ENCODE results near the gene RAB40C. TPM values are rescaled to one million over a fixed set of nuclear protein-coding genes. Genes with fewer than 3 reads are reported as not detected.

The RAB40C gene
- total and polyA plus RNA-seq, 12 donors, result 9.1 to 32.0 (median 12.3) TPM

- peaks cover 0 to 48% (median 12%) of the 10 kb centered on the region in 9 donors for H3K36me3 ChIP-seq
- ATAC-seq (no peak), DNase-seq (no peak)
- no peaks in the 10 kb centered on the region for H3K9me3 ChIP-seq
- no peak overlapping the region for H3K27ac ChIP-seq
- intact Hi-C loops (cut with DNase I), result loop anchor here in 2 of 10 donors (5.0 kb wide), 2 partner anchors 79 to 84 kb away; no protein-coding TSS in a partner anchor
- 83 to 91% methylated on average over 23 to 24 of the region's 24 CpGs for WGBS, 2 donors
- H3K27me3 ChIP-seq, result no peaks in the 10 kb centered on the region
- TF ChIP-seq, protein P1, sequence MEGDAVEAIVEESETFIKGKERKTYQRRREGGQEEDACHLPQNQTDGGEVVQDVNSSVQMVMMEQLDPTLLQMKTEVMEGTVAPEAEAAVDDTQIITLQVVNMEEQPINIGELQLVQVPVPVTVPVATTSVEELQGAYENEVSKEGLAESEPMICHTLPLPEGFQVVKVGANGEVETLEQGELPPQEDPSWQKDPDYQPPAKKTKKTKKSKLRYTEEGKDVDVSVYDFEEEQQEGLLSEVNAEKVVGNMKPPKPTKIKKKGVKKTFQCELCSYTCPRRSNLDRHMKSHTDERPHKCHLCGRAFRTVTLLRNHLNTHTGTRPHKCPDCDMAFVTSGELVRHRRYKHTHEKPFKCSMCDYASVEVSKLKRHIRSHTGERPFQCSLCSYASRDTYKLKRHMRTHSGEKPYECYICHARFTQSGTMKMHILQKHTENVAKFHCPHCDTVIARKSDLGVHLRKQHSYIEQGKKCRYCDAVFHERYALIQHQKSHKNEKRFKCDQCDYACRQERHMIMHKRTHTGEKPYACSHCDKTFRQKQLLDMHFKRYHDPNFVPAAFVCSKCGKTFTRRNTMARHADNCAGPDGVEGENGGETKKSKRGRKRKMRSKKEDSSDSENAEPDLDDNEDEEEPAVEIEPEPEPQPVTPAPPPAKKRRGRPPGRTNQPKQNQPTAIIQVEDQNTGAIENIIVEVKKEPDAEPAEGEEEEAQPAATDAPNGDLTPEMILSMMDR (IDR thresholded peaks at IDR 0.05), result no peak
- H3K4me3 ChIP-seq, result no peak overlapping the region
- peaks cover 0 to 14% (median 5%) of the 10 kb centered on the region in 9 donors for H3K4me1 ChIP-seq
Observed at GRCh38 chr16:578232-578869, 11.5 kb upstream of the RAB40C start.

- no peaks in the 10 kb centered on the region for H3K9me3 ChIP-seq
- ATAC-seq (peak; percentile 74 to 89 (median 80)), DNase-seq (peak; percentile 57 to 75)
- H3K4me1 ChIP-seq, result peaks cover 0 to 19% (median 6%) of the 10 kb centered on the region in 9 donors
- no peak overlapping the region for H3K27ac ChIP-seq
- WGBS, 2 donors, result 15 to 45% methylated on average over 34 of the region's 34 CpGs
- H3K27me3 ChIP-seq, result no peaks in the 10 kb centered on the region
- TF ChIP-seq, protein P1 (IDR thresholded peaks at IDR 0.05), result peak; percentile 48 to 92 (median 78)
- H3K4me3 ChIP-seq, result peak overlapping the region in 4 of 10 donors; percentile 15 to 40 (median 34)
- intact Hi-C loops (cut with DNase I), result loop anchor here in 2 of 10 donors (5.0 kb wide), 2 partner anchors 78 to 83 kb away; no protein-coding TSS in a partner anchor
- peaks cover 0 to 44% (median 12%) of the 10 kb centered on the region in 9 donors for H3K36me3 ChIP-seq
Observed at GRCh38 chr16:578870-579405, 10.9 kb upstream of the RAB40C start.

- Histone ChIP-seq H3K27me3 (no peaks in the 10 kb centered on the region), H3K27ac (no peak overlapping the region), H3K4me1 (peaks cover 0 to 20% (median 6%) of the 10 kb centered on the region in 9 donors), H3K36me3 (peaks cover 0 to 30% (median 1%) of the 10 kb centered on the region in 9 donors), H3K4me3 (no peak overlapping the region), H3K9me3 (no peaks in the 10 kb centered on the region)
- WGBS, 2 donors, result 92 to 96% methylated on average over 27 of the region's 27 CpGs
- DNase-seq (no peak), ATAC-seq (no peak)
- TF ChIP-seq, protein P1 (IDR thresholded peaks at IDR 0.05), result no peak
- intact Hi-C loops (cut with DNase I), result loop anchor here in 6 of 10 donors (5.0 to 10.0 kb wide), 4 partner anchors 74 to 156 kb away; partner anchors contain the start of genes RHOT2 (in 2 of the 6) and RAB11FIP3 (in 1 of the 6)
Observed at GRCh38 chr16:580141-580945, 9.5 kb upstream of the RAB40C start.

DNA sequence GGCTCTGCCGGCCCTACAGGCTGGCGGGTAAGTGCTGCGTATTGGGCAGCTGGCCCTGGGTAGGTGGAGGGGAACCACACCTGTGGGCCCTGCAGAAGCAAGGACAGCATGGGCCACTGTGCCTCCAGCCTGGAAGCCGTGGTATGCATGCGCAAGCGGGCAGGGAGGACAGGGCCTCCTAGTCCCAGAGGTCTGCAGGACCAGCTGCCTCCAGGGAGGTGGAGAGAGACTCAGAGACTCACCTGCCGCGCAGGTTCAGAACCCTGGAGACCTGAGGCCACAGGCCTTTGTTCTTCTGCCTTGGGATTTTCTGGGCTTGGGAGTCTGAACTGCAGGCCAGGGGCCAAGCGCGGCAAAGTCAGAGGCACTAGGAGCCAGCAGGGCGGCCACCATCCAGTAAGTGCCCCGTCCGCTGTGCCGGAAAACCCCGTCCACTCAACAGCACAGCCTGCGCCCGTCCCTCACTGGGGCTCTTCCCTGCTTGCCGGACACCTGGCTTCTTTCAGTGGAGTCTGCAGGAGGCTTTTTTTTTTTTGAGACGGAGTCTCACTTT, 8.8 kb upstream of the RAB40C start:
- Histone ChIP-seq H3K9me3 (no peaks in the 10 kb centered on the region), H3K4me1 (peaks cover 0 to 27% (median 6%) of the 10 kb centered on the region in 9 donors), H3K27me3 (no peaks in the 10 kb centered on the region), H3K27ac (no peak overlapping the region), H3K36me3 (peaks cover 0 to 23% (median 0%) of the 10 kb centered on the region in 9 donors), H3K4me3 (no peak overlapping the region)
- 97 to 98% methylated on average over 19 of the region's 19 CpGs for WGBS, 2 donors
- ATAC-seq (no peak), DNase-seq (no peak)
- TF ChIP-seq, protein P1 (IDR thresholded peaks at IDR 0.05), result no peak
- intact Hi-C loops (cut with DNase I), result loop anchor here in 6 of 10 donors (5.0 to 10.0 kb wide), 4 partner anchors 74 to 156 kb away; partner anchors contain the start of genes RHOT2 (in 2 of the 6) and RAB11FIP3 (in 1 of the 6)
